DMS 273 (cell line): ENCODE measurements around the gene TMEM217.

Experiments used
- DNase-seq: peaks from one replicate; lab custom pipeline; 2025; ENCODE audit not compliant: unreplicated experiment; lab: John Stamatoyannopoulos, UW

The TMEM217 gene

GRCh38 chr6:37244430-37245310, 13.3 kb downstream of the TMEM217 start:
- DNase-seq = peak; percentile 91

- DNase-seq = no peak
Measured at GRCh38 chr6:37243816-37244370, 14.1 kb downstream of the TMEM217 start.

GRCh38 chr6:37243131-37243815, 14.7 kb downstream of the TMEM217 start:
- no peak for DNase-seq

GRCh38 chr6:37242429-37243052, 15.4 kb downstream of the TMEM217 start:
- peak; percentile 20 for DNase-seq

- DNase-seq = no peak
Measured at GRCh38 chr6:37241775-37242428, 16.0 kb downstream of the TMEM217 start.

- no peak for DNase-seq
Measured at GRCh38 chr6:37241131-37241530, 16.8 kb downstream of the TMEM217 start.

GRCh38 chr6:37239950-37240713, 17.8 kb downstream of the TMEM217 start:
- peak; percentile 95 for DNase-seq

GRCh38 chr6:37239526-37239925, 18.4 kb downstream of the TMEM217 start:
- no peak for DNase-seq

GRCh38 chr6:37238381-37238780, 19.6 kb downstream of the TMEM217 start:
- no peak for DNase-seq

GRCh38 chr6:37237789-37238188, 20.2 kb downstream of the TMEM217 start:
- no peak for DNase-seq

GRCh38 chr6:37236921-37237320, 21.0 kb downstream of the TMEM217 start:
- no peak for DNase-seq

- no peak for DNase-seq
Measured at GRCh38 chr6:37233541-37233940, 24.4 kb downstream of the TMEM217 start.

GRCh38 chr6:37232430-37233017, 25.4 kb downstream of the TMEM217 start:
- no peak for DNase-seq

GRCh38 chr6:37230104-37230503, 27.8 kb downstream of the TMEM217 start:
- DNase-seq = no peak

GRCh38 chr6:37225350-37226169, 32.4 kb downstream of the TMEM217 start:
- DNase-seq = no peak

- DNase-seq = no peak
Measured at GRCh38 chr6:37222992-37223391, 35.0 kb downstream of the TMEM217 start.

- peak; percentile 98 for DNase-seq
Measured at GRCh38 chr6:37222125-37222967, 35.6 kb downstream of the TMEM217 start.

- DNase-seq = no peak
Measured at GRCh38 chr6:37221585-37222124, 36.3 kb downstream of the TMEM217 start.
